ENCODE data around the gene ENTREP1.

- no peak for TF ChIP-seq CTCF (conservative IDR thresholded peaks at IDR 0.05)
- no peak for TF ChIP-seq EZH2 (IDR thresholded peaks at IDR 0.05; ENCODE audit: low read depth)
Measured at GRCh38 chr9:69389437-69389995, 64.5 kb downstream of the ENTREP1 start.
